Muscle of leg (tissue), 11 donors: ENCODE measurements around the gene SMARCA5. TPM values are rescaled to one million over a fixed set of nuclear protein-coding genes. Genes with fewer than 3 reads are reported as not detected.
A peak's percentile ranks its signal among the peaks of the same experiment; 100 is the strongest.

Experiments used
- DNase-seq: peaks from one replicate; pipeline ENCODE4 v3.0.0; 2013
- H3K27ac ChIP-seq: one replicate; pipeline ENCODE4 v1.5.1; 2013; ENCODE audit warnings: mild to moderate bottlenecking, low read length, control low read depth
- H3K27me3 ChIP-seq: one replicate; pipeline ENCODE4 v1.6.1; 2013; ENCODE audit warnings: low read length; ENCODE audit not compliant: control insufficient read depth, insufficient read depth
- H3K36me3 ChIP-seq: one replicate; pipeline ENCODE4 v1.6.1; 2013; ENCODE audit warnings: low read length; ENCODE audit not compliant: control insufficient read depth, insufficient read depth
- H3K4me1 ChIP-seq: one replicate; pipeline ENCODE4 v1.6.1; 2013; ENCODE audit warnings: low read length; ENCODE audit not compliant: control insufficient read depth, insufficient read depth
- H3K4me3 ChIP-seq: one replicate; pipeline ENCODE4 v1.5.1; 2013; ENCODE audit warnings: low read length, control low read depth
- H3K9me3 ChIP-seq: replicated peaks from 2 replicates; pipeline ENCODE4 v1.6.1; 2013; ENCODE audit warnings: low read depth, low read length; ENCODE audit not compliant: control insufficient read depth
- WGBS: methylation state at CpG from one replicate; pipeline ENCODE4 v1.1.5; 2013; ENCODE audit warnings: missing lambda C conversion rate; ENCODE audit not compliant: insufficient coverage; 5-methylcytosine and 5-hydroxymethylcytosine counted together
- polyA plus RNA-seq, 8 donors: library from polyadenylated mRNA; unstranded; fragments of 120-200 nt; gene quantifications; one replicate each; pipeline versions ENCODE4 v1.2.1 to v1.2.3, GENCODE V29; 2013; ENCODE audit warnings: inconsistent platforms in 1 of 8, low replicate concordance in 1 of 8; ENCODE audit not compliant: insufficient read length in 8 of 8, insufficient read depth in 1 of 8
- total RNA-seq: library from RNA; stranded (reverse); fragments of 120-200 nt; gene quantifications from one replicate; pipeline ENCODE4 v1.2.4, GENCODE V29; 2013

The SMARCA5 gene
- total and polyA plus RNA-seq, 9 donors: 35.3 to 76.6 (median 60.3) TPM

- no peak overlapping the region for H3K27ac ChIP-seq
- no peaks in the 10 kb centered on the region for H3K36me3 ChIP-seq
- no peaks in the 10 kb centered on the region for H3K27me3 ChIP-seq
- no peaks in the 10 kb centered on the region for H3K4me1 ChIP-seq
- no peak overlapping the region for H3K4me3 ChIP-seq
- peak; percentile 37 for DNase-seq
- no CpG with 5 or more reads among the region's 1 CpG for WGBS
- H3K9me3 ChIP-seq: no peaks in the 10 kb centered on the region
These were observed 86.3 kb downstream of the SMARCA5 start for GRCh38 chr4:143599827-143600226.

GRCh38 chr4:143606480-143606879, 93.0 kb downstream of the SMARCA5 start:
- H3K27me3 ChIP-seq: no peaks in the 10 kb centered on the region
- WGBS: no CpG with 5 or more reads among the region's 3 CpGs
- DNase-seq: no peak

More at GRCh38 chr4:143606480-143606879, 93.0 kb downstream of the SMARCA5 start:
- Histone ChIP-seq H3K9me3 (peaks cover 2% of the 10 kb centered on the region), H3K27ac (no peak overlapping the region), H3K4me1 (no peaks in the 10 kb centered on the region), H3K4me3 (no peak overlapping the region), H3K36me3 (no peaks in the 10 kb centered on the region)

Other genes with a start within 250 kb of the SMARCA5 start
- gene GAB1, start 176.8 kb upstream of the SMARCA5 start, total RNA-seq: 31.7 TPM
- gene GAB1, start 176.8 kb upstream of the SMARCA5 start, polyA plus RNA-seq: 10 to 100 TPM; 21.5 to 43.1 (median 27.5) TPM
- 0.13 TPM for gene FREM3, start 187.0 kb downstream of the SMARCA5 start, total RNA-seq
- under 1 TPM; 0.05 to 0.64 (median 0.26) TPM for gene FREM3, start 187.0 kb downstream of the SMARCA5 start, polyA plus RNA-seq